Keratinocyte (primary cell): ENCODE data around the gene CCL8.

ENCODE experiments used
- EZH2 ChIP-seq: IDR thresholded peaks from one replicate; pipeline ENCODE4 v1.6.1; 2012; ENCODE audit warnings: inconsistent platforms, mild to moderate bottlenecking, low read length, moderate library complexity
- TF ChIP-seq, protein P1 (sequence below), 3 experiments: IDR thresholded peaks in 1 of 3; conservative IDR thresholded peaks in 1 of 3; optimal IDR thresholded peaks in 1 of 3; 2 replicates in 2 of 3; 3 replicates in 1 of 3; pipeline versions ENCODE3 to v1.5.1; 2011; ENCODE audit warnings: low read length in 3 of 3, mild to moderate bottlenecking in 3 of 3, moderate library complexity in 2 of 3, control low read depth in 1 of 3, inconsistent platforms in 1 of 3; ENCODE audit not compliant: insufficient read depth in 2 of 3; ENCODE audit errors: extremely low read depth in 1 of 3

DNA sequence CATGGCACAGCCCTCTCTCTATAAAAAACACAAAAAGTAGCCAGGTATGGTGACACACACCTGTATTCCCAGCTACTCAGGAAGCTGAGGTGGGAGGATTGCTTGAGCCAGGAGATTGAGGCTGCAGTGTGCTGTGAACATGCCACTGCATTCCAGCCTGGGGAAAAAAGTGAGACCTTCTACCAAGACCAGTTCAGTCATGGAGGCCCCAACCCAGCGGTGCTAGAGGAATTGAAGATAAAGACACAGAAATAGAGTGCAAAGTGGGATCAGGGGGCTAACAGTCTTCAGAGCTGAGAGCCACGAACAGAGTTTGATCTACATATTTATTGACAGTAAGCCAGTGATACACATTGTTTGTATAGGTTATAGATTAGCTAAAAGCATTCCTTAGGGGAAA, 15.6 kb upstream of the CCL8 start:
- TF ChIP-seq, protein P1, sequence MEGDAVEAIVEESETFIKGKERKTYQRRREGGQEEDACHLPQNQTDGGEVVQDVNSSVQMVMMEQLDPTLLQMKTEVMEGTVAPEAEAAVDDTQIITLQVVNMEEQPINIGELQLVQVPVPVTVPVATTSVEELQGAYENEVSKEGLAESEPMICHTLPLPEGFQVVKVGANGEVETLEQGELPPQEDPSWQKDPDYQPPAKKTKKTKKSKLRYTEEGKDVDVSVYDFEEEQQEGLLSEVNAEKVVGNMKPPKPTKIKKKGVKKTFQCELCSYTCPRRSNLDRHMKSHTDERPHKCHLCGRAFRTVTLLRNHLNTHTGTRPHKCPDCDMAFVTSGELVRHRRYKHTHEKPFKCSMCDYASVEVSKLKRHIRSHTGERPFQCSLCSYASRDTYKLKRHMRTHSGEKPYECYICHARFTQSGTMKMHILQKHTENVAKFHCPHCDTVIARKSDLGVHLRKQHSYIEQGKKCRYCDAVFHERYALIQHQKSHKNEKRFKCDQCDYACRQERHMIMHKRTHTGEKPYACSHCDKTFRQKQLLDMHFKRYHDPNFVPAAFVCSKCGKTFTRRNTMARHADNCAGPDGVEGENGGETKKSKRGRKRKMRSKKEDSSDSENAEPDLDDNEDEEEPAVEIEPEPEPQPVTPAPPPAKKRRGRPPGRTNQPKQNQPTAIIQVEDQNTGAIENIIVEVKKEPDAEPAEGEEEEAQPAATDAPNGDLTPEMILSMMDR (optimal IDR thresholded peaks at IDR 0.05 in 1 of 3, IDR thresholded peaks at IDR 0.05 in 1 of 3, conservative IDR thresholded peaks at IDR 0.05 in 1 of 3; ENCODE audit: extremely low read depth in 1 of 3, insufficient read depth in 2 of 3, low read length in 3 of 3), result no peak
- no peak for TF ChIP-seq EZH2
